Astrocyte of the spinal cord (primary cell): Measurements from ENCODE around the gene SPATA4.

Experiments used
- DNase-seq: peaks from one replicate; pipeline ENCODE4 v3.0.0; 2011; ENCODE audit warnings: low read depth, low spot score
- H3K4me3 ChIP-seq: 2 replicates; pipeline ENCODE4 v1.5.1; 2011; ENCODE audit warnings: low read depth, mild to moderate bottlenecking, low read length, moderate library complexity
- CTCF ChIP-seq: IDR thresholded peaks from 2 replicates; pipeline ENCODE4 v1.5.1; 2012; ENCODE audit warnings: low read depth, mild to moderate bottlenecking, low read length, inconsistent platforms
- in situ Hi-C: cut with HindIII; loops from 2 replicates; pipeline ENCODE4 v1.10.0; 2017; ENCODE audit warnings: low sequenced_read_pairs

The SPATA4 gene

GRCh38 chr4:176210579-176211296 is 15.4 kb upstream of the SPATA4 start:
- no peak overlapping the region for H3K4me3 ChIP-seq
- no peak for DNase-seq
- TF ChIP-seq CTCF: no peak
- in situ Hi-C loops: no loop called here

GRCh38 chr4:176210101-176210500 is 14.7 kb upstream of the SPATA4 start:
- in situ Hi-C loops: no loop called here

GRCh38 chr4:176209535-176209934 is 14.2 kb upstream of the SPATA4 start:
- DNase-seq: no peak
- no peak overlapping the region for H3K4me3 ChIP-seq
- in situ Hi-C loops: no loop called here
- TF ChIP-seq CTCF: no peak

More at GRCh38 chr4:176210101-176210500, 14.7 kb upstream of the SPATA4 start:
- TF ChIP-seq CTCF: no peak
- DNase-seq: no peak
- no peak overlapping the region for H3K4me3 ChIP-seq

- H3K4me3 ChIP-seq: no peak overlapping the region
- DNase-seq: no peak
- in situ Hi-C loops: no loop called here
- TF ChIP-seq CTCF: no peak
Observed at GRCh38 chr4:176207839-176208238, 12.5 kb upstream of the SPATA4 start.

- DNase-seq: no peak
- H3K4me3 ChIP-seq: no peak overlapping the region
- in situ Hi-C loops: no loop called here
- TF ChIP-seq CTCF: no peak
Observed at GRCh38 chr4:176205299-176205698, 9.9 kb upstream of the SPATA4 start.

GRCh38 chr4:176198316-176198903 is 3.0 kb upstream of the SPATA4 start:
- no peak for DNase-seq
- no peak for TF ChIP-seq CTCF
- H3K4me3 ChIP-seq: no peak overlapping the region
- in situ Hi-C loops: no loop called here
